HG03378 (cell line): ENCODE data around the gene MROH2B.
"Not testable (repeated sequence)": the region's sequence is repeated elsewhere in the genome, so short reads cannot be mapped to it uniquely, and the experiment has no call there.

ENCODE experiments used
- ATAC-seq: cut with Tn5 transposase; IDR thresholded peaks from one replicate; pipeline ENCODE4 v1.9.1; 2021; ENCODE audit warnings: mild to moderate bottlenecking, moderate library complexity; ENCODE audit not compliant: unreplicated experiment

Gene MROH2B

GRCh38 chr5:41032973-41033372 lies 38.2 kb downstream of the MROH2B start:
- no peak for ATAC-seq

DNA sequence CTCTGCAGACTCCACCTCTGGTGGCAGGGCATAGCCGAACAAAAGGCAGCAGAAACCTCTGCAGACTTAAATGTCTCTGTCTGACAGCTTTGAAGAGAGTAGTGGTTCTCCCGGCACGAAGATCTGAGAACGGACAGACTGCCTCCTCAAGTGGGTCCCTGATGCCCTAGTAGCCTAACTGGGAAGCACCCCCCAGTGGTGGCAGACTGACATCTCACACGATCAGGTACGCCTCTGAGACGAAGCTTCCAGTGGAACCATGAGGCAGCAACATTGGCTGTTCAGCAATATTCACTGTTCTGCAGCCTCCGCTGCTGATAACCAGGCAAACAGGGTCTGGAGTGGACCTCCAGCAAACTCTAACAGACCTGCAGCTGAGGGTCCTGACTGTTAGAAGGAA lies 48.5 kb downstream of the MROH2B start:
- not testable (repeated sequence) for ATAC-seq

- no peak for ATAC-seq
These were observed 58.8 kb downstream of the MROH2B start for GRCh38 chr5:41012318-41012717.

DNA sequence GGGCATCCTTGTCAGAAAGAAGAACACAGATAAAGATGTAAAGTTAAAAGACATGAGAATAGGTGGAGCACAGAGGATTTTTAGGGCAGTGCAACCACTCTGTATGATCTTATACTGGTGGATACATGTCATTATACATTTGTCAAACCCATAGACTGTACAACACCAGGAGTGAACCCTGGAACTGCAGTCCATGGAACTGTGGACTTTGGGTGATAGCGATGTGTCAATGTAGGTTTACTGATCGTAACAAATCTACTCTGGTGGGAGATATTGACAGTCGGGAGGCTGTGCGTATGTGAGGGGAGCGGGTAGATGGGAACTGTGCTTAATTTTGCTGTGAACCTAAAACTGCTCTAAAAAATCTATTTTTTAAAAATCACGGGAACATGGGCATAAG lies 60.6 kb downstream of the MROH2B start:
- no peak for ATAC-seq

DNA sequence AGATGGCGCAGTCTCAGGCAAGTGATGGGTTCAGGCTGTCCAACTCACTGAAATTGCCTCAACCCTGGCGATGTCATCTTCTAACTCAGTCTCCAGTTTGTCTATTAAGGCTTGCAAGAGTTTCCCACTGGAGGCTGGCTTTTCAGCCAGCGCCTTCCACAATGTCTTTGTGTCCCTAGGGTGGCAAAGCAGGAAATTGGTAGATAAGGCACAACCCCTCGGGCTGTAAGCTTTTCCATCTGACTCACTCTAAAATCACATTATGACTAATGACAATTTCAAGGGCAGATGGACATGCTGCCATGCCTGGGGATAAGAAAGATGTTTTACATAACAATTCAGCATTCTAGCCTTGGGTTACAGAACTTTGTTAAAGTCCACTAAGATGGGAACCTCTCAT lies 61.9 kb downstream of the MROH2B start:
- ATAC-seq = no peak

GRCh38 chr5:41004931-41005330 lies 66.2 kb downstream of the MROH2B start:
- ATAC-seq = no peak

GRCh38 chr5:41003670-41004376 lies 67.3 kb downstream of the MROH2B start:
- ATAC-seq = no peak

- no peak for ATAC-seq
These were observed 71.2 kb downstream of the MROH2B start for GRCh38 chr5:40999966-41000365.

DNA sequence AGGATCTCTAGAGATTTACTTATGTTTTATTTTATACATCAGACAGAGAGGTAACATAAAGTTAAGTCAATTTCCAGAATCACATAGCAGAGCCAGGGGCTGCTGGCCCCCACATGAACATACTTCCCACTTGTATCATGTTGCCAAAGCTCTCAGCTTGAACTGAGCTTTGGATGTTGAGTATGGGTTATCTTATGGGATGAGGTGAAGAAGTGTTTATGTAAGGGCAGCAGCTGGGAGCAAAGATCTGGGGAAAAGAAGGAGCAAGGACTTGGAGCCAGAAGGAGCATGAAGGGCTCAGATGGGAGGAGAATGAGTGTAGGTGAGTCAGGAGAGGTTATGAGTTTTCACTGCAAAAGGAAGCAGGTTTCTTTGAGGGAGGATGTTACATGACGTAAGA lies 72.0 kb downstream of the MROH2B start:
- ATAC-seq = no peak

DNA sequence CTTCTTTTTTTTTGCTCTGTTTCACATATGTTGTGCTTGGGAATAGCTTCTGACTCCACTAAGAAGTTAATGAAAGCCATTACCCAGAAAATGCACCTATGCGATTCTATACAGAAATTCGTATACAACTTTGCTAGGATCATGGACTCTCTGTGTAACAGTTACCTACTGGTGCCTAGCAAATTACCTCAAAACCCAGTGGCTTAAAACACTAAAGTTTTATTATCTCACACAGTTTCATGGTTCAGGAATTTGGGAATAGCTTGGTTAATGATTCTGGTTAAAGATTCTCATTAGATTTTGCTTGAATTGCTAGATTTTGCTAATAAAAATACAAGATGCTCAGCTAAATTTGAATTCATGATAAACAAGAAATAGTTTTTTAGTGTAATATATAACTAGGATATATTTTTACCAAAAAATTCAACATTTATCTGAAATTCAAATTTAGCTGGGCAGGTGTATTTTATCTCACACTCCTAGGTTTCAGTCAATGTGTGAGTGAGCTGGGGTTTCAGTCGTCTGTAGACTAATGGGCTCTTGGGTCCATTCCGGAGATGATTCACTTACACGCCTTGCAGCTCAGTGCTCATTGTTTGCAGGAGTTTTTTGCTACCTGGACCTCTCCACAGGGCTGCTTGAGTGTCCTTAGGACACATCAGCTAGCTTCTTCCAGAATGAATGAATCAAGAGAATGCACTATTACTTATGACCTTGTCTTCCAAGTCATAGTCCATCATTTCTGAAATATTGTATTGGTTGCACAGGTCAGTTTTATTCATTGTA lies 75.1 kb downstream of the MROH2B start:
- no peak for ATAC-seq

DNA sequence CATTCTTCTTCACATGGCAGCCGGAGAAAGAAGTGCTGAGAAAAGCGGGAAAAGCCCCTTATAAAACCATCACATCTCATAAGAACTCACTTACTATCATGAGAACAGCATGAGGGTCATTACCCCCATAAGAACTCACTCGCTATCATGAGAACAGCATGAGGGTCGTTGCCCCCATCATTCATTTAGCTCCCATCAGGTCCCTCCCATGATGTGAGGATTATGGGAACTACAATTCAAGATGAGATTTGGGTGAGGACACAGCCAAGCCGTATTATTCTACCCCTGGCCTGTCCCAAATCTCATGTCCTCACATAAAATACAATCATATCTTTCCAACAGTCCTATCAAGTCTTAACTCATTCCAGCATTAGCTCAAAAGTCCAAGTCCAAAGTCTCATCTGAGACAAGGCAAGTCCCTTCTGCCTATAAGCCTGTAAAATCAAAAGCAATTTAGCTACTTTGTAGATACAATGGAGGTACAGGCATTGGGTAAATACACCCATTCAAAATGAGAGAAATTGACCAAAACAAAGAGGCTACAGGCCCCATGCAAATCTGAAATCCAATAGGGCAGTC lies 79.1 kb downstream of the MROH2B start:
- ATAC-seq = no peak

DNA sequence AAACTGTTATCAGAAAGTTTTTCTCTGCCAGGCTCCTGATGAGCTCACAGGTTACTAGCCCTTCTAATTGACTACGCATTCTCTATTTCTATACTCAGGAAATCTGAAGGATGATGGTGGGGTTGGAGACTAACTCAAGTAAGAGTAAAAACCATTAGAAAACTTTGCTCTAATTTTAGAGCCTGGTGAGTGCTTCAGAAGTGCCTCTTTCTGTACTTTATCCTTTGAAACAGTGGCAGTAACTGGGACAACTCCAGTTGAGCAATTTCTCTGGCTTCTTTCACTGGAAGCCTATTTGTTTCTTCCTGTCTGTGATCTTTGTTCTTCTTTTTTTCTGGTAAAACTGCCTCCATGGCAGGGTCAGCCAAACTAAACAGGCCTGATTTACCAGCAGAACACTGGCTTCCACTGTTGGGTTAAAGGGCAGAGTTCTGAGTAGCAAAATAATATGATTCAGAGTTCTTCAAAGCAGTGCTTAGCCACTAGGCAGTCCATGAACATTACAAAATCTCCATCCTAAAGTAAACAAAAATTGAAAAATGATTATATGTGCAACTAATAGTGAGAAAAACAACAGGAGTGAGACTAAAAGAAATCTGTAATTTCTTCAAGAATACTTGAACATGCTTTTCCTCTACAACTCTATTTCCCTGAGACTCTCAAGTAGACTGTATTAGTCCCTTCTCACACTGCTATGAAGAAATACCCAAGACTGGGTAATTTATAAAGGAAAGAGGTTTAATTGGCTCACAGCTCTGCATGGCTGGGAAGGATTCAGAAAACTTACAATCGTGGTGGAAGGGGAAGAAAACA lies 79.8 kb downstream of the MROH2B start:
- ATAC-seq = no peak

- ATAC-seq = no peak
These were observed 82.2 kb downstream of the MROH2B start for GRCh38 chr5:40988746-40989510.

GRCh38 chr5:40987349-40987748 lies 83.8 kb downstream of the MROH2B start:
- no peak for ATAC-seq

DNA sequence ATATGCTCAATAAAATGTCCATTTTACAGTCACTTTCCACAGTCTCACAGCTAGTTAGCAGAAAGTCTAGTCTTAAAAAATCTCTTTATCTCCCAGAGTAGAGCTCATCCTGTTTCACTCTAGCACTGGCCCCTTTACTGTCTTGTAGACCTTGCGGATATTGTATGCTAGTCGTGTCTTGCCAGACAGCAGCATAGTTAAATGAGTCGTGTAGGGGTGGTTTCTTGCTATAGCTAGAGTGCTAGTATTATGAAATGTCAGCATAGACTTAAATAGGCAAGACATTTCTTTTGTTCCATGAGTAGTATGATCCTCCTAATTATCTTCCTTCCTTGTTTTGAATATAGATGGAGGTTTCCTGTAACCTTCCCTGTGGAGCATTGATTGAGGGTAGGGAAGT lies 84.5 kb downstream of the MROH2B start:
- ATAC-seq = no peak

DNA sequence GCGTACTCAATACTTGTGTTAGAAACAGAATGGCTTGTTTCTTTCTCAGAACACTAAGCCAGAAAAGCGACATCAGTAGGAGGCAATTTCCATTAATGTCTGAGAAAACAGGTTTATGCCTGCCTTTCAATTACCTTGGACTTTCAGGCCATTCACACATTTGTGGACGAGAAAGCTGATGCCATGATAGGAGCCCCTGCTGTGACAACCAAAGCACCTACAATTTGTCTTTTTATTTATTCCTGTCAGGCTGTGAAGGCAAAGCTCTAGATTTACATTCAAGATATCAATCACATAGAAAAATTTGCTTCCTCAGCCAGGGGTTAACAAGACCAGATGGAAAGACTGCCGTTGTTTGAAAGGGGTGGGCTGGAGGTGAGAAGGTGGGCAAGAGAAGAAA lies 85.6 kb downstream of the MROH2B start:
- ATAC-seq = no peak

- no peak for ATAC-seq
These were observed 86.3 kb downstream of the MROH2B start for GRCh38 chr5:40984884-40985283.

- no peak for ATAC-seq
These were observed 87.4 kb downstream of the MROH2B start for GRCh38 chr5:40983781-40984180.

DNA sequence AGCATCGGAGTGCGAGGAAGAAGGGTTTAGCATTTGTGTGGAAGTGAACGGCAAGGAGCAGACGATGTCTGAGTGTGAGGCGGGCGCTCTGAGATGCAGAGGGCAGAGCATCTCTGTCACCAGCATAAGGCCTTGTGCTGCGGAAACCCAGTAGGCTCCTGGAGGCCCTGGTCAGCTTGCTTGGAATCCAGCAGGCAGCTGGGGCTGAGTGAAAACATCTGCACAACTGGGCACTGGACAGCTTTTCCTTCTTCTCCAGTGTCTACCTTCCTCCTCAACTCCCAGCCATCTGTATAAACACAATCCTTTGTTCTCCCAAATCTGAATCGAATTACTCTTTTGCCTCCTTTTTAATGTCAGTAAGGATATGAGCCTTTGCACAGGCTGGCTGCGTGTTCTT lies 89.7 kb downstream of the MROH2B start:
- ATAC-seq = no peak

DNA sequence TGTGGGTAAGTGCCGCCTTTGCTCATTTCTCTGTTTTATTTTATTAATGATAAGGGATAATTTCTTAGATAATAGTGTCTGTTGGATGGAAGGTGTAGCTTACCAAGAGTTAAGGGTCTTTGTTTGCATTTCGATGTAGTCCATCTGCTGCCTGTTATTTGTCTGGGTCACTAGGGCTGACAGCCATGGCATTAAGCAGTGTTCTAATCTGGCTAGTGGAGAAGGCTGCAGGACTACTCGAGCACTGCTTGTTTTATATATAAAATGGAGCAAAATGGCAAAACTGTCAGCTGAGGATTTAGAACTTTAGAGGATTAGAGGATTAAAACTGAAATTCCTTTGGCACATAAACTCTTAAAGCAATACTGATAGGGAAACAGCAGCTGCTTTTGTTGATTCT lies 94.3 kb downstream of the MROH2B start:
- ATAC-seq = no peak

GRCh38 chr5:40976041-40976440 lies 95.1 kb downstream of the MROH2B start:
- ATAC-seq = no peak
